ENCODE data around the gene NPC1L1. TPM values are rescaled to one million over a fixed set of nuclear protein-coding genes. Genes with fewer than 3 reads are reported as not detected.
A peak's percentile ranks its signal among the peaks of the same experiment; 100 is the strongest.

NPC1L1 gene, protein sequence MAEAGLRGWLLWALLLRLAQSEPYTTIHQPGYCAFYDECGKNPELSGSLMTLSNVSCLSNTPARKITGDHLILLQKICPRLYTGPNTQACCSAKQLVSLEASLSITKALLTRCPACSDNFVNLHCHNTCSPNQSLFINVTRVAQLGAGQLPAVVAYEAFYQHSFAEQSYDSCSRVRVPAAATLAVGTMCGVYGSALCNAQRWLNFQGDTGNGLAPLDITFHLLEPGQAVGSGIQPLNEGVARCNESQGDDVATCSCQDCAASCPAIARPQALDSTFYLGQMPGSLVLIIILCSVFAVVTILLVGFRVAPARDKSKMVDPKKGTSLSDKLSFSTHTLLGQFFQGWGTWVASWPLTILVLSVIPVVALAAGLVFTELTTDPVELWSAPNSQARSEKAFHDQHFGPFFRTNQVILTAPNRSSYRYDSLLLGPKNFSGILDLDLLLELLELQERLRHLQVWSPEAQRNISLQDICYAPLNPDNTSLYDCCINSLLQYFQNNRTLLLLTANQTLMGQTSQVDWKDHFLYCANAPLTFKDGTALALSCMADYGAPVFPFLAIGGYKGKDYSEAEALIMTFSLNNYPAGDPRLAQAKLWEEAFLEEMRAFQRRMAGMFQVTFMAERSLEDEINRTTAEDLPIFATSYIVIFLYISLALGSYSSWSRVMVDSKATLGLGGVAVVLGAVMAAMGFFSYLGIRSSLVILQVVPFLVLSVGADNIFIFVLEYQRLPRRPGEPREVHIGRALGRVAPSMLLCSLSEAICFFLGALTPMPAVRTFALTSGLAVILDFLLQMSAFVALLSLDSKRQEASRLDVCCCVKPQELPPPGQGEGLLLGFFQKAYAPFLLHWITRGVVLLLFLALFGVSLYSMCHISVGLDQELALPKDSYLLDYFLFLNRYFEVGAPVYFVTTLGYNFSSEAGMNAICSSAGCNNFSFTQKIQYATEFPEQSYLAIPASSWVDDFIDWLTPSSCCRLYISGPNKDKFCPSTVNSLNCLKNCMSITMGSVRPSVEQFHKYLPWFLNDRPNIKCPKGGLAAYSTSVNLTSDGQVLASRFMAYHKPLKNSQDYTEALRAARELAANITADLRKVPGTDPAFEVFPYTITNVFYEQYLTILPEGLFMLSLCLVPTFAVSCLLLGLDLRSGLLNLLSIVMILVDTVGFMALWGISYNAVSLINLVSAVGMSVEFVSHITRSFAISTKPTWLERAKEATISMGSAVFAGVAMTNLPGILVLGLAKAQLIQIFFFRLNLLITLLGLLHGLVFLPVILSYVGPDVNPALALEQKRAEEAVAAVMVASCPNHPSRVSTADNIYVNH (N-terminal part only)
- under 1 TPM; 0.34 to 0.51 (median 0.38) TPM for polyA plus RNA-seq

GRCh38 chr7:44541028-44541869 lies at the start of gene NPC1L1:
TSS of gene NPC1L1 (minus strand) at chr7:44541330. CDS start at chr7:44541259, 71 bp downstream.
- 73 to 85% (median 81%) methylated on average over 20 of the region's 20 CpGs for WGBS, 3 donors
- H3K27ac ChIP-seq (ENCODE audit: low read depth, low read length), result no peak within 1 kb of the TSS

GRCh38 chr7:44590910-44591309 lies 49.8 kb upstream of the NPC1L1 start:
- no peak overlapping the region for H3K27ac ChIP-seq (ENCODE audit: low read depth, low read length)
- 74 to 100% (median 77%) methylated on average over 1 of the region's 1 CpG for WGBS, 3 donors

GRCh38 chr7:44587843-44588711 lies 46.9 kb upstream of the NPC1L1 start:
- H3K27ac ChIP-seq (ENCODE audit: low read depth, low read length), result no peak overlapping the region
- 19 to 27% (median 25%) methylated on average over 6 of the region's 6 CpGs for WGBS, 3 donors

DNA sequence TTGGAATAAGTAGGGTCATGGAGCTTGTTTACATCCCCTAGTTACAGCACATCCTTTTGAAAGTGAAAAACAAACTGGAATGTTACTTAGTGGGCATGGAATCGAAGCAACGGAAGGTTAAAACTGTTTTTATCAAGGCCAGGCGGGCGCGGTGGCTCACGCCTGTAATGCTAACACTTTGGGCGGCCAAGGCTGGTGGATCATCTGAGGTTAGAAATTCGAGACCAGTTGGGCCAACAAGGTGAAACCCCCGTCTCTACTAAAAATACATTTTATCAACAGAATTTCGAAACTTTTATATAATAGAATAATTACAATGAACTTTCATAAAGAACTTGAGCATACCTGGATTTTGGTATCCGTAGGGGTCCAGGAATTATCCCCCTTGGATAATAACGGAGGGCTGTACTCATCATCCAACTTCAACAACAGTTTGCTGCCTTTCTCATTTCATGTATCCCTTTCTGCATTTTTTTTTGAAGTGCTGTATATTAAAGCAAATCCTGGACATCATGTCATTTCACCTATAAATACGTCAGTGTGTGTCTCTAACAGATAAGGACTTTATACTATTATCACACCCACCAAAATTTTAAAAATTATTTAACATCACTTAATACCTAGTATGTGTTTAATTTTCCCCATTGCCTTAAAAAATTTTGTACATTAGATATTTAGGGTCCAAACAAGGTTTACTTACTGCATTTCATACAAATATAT lies 42.2 kb upstream of the NPC1L1 start:
- no peak overlapping the region for H3K27ac ChIP-seq (ENCODE audit: low read depth, low read length)
- 81 to 91% (median 90%) methylated on average over 13 of the region's 13 CpGs for WGBS, 3 donors

- peak within 1 kb of the TSS; percentile 89 for H3K27ac ChIP-seq (ENCODE audit: low read depth, low read length)
- WGBS, 3 donors, result 0% methylated on average over 52 to 71 of the region's 71 CpGs
Observed at GRCh38 chr7:44581879-44582603, 40.9 kb upstream of the NPC1L1 start, which contains the start of gene TMED4. TSS of gene TMED4 (minus strand) at chr7:44582231. CDS start at chr7:44582206, 25 bp downstream.

DNA sequence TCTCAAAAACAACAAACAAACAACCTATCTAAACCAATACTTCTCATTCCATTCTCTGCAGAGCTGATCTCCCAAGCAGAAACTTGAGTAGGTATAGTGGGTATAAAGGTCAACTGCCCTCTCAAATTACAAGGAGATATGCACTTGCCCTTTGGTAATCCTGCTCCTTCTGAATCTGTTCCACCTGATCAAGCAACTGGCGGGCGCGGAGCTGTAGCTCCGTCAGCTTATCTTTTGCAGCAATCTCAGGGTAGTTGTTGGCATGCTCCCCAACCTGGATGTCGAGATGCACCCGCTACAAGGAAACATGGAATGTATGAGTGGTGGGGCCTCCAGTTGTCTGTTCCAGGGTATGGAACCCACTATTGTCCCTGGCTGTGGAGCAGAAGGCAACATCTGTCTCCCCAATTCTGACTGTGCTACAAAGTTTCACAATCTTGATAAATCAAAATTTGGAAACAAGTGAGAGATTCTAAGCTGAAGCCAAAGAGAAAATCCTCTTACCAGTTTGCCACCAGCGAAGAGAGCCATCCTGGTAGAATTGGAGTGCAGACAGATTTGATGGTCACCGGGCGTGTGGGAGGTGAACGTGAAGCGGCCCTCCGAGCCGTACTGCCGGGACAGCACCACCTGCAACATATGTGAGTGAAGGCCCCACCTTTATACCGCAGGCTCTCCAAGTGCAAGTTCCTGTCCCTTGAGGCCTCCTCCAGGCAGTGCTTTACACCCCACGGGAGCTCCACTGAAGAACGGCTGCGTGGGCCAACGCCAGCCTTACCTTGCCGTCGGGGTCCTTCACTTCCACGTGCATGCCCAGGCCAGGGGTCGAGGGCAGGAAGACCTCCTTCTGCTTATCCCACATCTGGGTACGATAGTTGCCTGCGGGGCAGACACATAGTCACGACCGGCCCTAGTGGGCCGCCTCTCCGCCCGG lies 40.1 kb upstream of the NPC1L1 start:
- WGBS, 3 donors, result 8 to 21% (median 18%) methylated on average over 29 to 30 of the region's 30 CpGs
- no peak overlapping the region for H3K27ac ChIP-seq (ENCODE audit: low read depth, low read length)

DNA sequence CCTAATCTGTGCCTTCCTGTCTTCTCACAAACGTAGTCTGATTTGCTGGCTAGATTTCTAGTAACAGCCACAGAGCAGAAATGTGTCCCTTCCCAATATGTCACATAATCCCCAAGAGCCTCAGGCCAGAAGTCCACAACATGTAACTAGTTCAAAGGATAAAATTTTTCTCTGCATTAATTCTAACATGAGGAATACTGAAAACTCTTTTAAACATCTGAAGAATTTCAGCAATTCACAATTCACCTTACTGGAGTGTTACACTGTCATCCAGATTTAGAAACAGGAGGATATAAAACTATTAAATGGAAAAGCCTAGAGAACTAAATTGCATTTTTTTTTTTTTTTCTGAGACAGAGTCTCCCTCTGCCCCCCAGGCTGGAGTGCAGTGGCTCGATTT lies 35.1 kb upstream of the NPC1L1 start:
- no peak overlapping the region for H3K27ac ChIP-seq (ENCODE audit: low read depth, low read length)
- WGBS, 3 donors, result 67 to 80% (median 78%) methylated on average over 2 of the region's 2 CpGs

DNA sequence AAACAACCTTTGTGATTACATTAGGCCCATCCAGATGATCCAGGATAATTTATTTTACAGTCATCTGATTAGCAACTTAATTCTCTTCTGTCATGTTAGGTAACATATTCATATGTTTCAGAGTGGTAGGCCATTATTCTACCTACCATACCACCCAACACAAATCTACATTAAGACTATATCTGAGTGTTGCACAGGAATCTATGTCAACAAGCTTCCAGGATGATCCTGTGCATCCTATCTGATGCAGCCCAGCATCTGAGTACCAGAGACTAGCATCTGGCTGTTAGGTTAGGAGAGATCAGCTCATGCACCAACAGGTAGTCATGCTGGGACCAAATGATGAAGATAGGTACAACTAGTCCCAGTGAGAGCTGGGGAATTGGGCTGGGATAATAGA lies 33.9 kb upstream of the NPC1L1 start:
- H3K27ac ChIP-seq (ENCODE audit: low read depth, low read length), result no peak overlapping the region

- WGBS, 3 donors, result 23 to 33% (median 33%) methylated on average over 18 of the region's 18 CpGs
- peak overlapping the region; percentile 42 for H3K27ac ChIP-seq (ENCODE audit: low read depth, low read length)
Observed at GRCh38 chr7:44574287-44574872, 33.2 kb upstream of the NPC1L1 start.

DNA sequence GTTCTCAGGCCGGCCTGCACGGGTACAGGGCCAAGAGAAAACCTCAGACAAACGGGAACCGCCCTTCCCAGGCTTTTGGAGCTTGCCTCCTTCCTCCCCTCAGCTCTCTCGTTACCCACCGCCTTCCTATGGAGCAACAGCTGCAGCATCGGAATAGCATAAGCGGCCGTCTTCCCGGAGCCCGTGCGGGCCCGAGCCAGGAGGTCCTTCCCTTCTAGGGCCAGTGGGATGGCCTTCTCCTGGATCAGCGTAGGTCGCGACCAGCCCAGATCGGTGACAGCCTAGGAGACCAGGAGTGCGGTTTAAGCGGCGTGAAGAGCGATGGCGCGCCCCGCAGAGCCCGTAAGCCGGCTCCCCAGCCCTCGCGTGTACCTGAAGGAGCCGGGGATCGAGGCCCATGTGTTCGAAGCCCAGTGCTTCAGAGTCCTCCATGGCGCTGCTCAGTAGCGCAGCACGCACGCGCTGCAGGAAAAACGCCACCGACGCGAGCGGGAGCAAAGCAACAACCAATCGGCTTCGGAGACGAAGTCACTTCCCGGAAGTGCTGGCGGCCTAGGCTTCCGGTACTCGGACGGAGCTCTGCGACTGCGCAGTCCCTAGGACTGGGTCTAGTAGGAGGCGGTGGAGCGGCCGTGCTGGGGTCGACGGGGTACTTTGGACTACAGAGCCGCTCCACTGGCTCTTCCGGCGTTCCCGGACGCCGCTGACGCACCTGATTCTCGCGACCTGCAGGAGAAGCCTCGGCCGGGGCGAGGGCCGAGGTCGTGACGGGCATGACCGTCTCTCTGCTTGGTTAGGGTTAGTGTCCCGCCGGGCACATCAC lies 32.5 kb upstream of the NPC1L1 start, which contains the start of gene DDX56:
Gene DDX56, minus strand, starts transcription at position 445 of the 823 bp plus-strand sequence. Its CDS starts 13 bp downstream, at position 432.
- WGBS, 3 donors, result 0 to 1% (median 0%) methylated on average over 74 of the region's 74 CpGs
- peak within 1 kb of the TSS; percentile 42 for H3K27ac ChIP-seq (ENCODE audit: low read depth, low read length)

DNA sequence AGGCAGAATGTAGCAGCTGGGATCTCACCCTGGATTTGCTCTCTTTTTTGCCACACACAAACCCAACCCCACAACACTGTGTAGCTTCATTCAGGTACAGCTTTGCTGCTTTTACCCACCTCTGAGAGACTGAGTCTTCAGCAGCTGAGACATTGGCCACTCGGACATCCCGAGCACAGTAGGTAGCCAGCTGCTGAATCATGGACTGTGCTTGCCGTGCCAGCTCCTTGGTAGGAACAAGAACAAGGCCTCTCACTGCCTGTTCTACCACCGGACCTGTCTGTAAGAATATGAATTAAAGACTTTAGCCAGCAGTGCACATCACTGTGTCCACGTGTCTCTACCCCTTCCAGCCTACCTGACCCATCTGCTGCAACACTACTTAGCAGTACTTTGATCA lies 31.6 kb upstream of the NPC1L1 start:
- 53 to 75% (median 66%) methylated on average over 5 of the region's 5 CpGs for WGBS, 3 donors
- H3K27ac ChIP-seq (ENCODE audit: low read depth, low read length), result no peak overlapping the region

GRCh38 chr7:44569959-44570358 lies 28.8 kb upstream of the NPC1L1 start:
- WGBS, 3 donors, result 89 to 93% (median 89%) methylated on average over 9 of the region's 9 CpGs

DNA sequence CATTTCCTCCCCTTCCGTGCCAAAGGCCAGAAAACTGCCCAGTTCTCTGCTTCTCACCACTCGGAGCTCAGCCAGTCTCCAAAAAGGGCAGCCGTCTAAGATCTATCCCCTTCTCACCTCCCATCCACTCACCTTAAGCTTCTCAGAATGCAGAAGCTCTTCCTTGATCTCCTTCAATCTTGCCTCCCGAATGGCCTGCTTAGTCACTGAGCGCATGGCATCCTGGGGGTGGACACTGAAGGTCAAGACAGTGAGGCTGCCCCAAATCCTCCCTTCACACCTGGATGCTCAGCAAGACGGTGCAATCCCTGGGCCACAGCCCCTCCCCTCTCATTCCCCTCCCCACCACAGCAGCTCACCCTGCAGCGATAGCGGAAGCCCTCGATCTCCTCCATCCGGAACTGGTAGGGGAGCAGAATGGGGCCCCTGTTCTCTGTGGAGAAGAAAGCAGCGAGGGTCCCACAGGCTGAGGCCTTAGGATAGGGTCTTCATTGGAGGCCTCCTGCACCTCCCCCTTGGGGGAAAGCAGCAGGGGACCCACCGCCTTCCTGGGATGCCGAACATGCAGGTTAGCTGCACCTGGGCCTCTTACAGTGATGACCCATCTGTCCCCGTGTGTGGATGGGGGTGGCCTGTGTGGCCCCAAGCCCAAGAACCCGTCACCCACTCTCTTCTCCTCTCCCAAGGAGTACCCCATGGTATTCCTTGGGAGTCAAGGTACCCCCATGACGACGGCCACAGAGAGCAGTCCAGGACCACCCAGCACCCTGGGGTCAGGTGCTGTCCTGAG lies 27.8 kb upstream of the NPC1L1 start:
- H3K27ac ChIP-seq (ENCODE audit: low read depth, low read length), result no peak overlapping the region
- WGBS, 3 donors, result 91 to 93% (median 91%) methylated on average over 17 of the region's 17 CpGs

More at GRCh38 chr7:44569959-44570358, 28.8 kb upstream of the NPC1L1 start:
- no peak overlapping the region for H3K27ac ChIP-seq (ENCODE audit: low read depth, low read length)
